ENCODE data around the gene CLSTN1.
"Not testable (repeated sequence)": the region's sequence is repeated elsewhere in the genome, so short reads cannot be mapped to it uniquely, and the experiment has no call there.

CLSTN1 gene

GRCh38 chr1:9766759-9767442 lies 56.9 kb downstream of the CLSTN1 start:
- no peak for DNase-seq (ENCODE audit: extremely low read depth in 1 of 2, low read depth in 1 of 2)

- DNase-seq (ENCODE audit: extremely low read depth in 1 of 2, low read depth in 1 of 2), result no peak
Measured at GRCh38 chr1:9764550-9764949, 59.2 kb downstream of the CLSTN1 start.

- no peak for DNase-seq (ENCODE audit: extremely low read depth in 1 of 2, low read depth in 1 of 2)
Measured at GRCh38 chr1:9763914-9764313, 59.9 kb downstream of the CLSTN1 start.

GRCh38 chr1:9762446-9762845 lies 61.3 kb downstream of the CLSTN1 start:
- DNase-seq (ENCODE audit: extremely low read depth in 1 of 2, low read depth in 1 of 2), result not testable (repeated sequence)

GRCh38 chr1:9761855-9762254 lies 61.9 kb downstream of the CLSTN1 start:
- DNase-seq (ENCODE audit: extremely low read depth in 1 of 2, low read depth in 1 of 2), result no peak

- no peak for DNase-seq (ENCODE audit: extremely low read depth in 1 of 2, low read depth in 1 of 2)
Measured at GRCh38 chr1:9760824-9761223, 62.9 kb downstream of the CLSTN1 start.

- no peak for DNase-seq (ENCODE audit: extremely low read depth in 1 of 2, low read depth in 1 of 2)
Measured at GRCh38 chr1:9759939-9760338, 63.8 kb downstream of the CLSTN1 start.

GRCh38 chr1:9758559-9759121 lies 65.1 kb downstream of the CLSTN1 start:
- no peak for DNase-seq (ENCODE audit: extremely low read depth in 1 of 2, low read depth in 1 of 2)

- no peak for DNase-seq (ENCODE audit: extremely low read depth in 1 of 2, low read depth in 1 of 2)
Measured at GRCh38 chr1:9755441-9755995, 68.2 kb downstream of the CLSTN1 start.

GRCh38 chr1:9753121-9753531 lies 70.6 kb downstream of the CLSTN1 start:
- DNase-seq (ENCODE audit: extremely low read depth in 1 of 2, low read depth in 1 of 2), result no peak

GRCh38 chr1:9751971-9752370 lies 71.8 kb downstream of the CLSTN1 start:
- DNase-seq (ENCODE audit: extremely low read depth in 1 of 2, low read depth in 1 of 2), result no peak

- DNase-seq (ENCODE audit: extremely low read depth in 1 of 2, low read depth in 1 of 2), result no peak
Measured at GRCh38 chr1:9749361-9749760, 74.4 kb downstream of the CLSTN1 start.

- DNase-seq (ENCODE audit: extremely low read depth in 1 of 2, low read depth in 1 of 2), result not testable (repeated sequence)
Measured at GRCh38 chr1:9748391-9748790, 75.4 kb downstream of the CLSTN1 start.

GRCh38 chr1:9746651-9747050 lies 77.1 kb downstream of the CLSTN1 start:
- DNase-seq (ENCODE audit: extremely low read depth in 1 of 2, low read depth in 1 of 2), result no peak

- no peak for DNase-seq (ENCODE audit: extremely low read depth in 1 of 2, low read depth in 1 of 2)
Measured at GRCh38 chr1:9746211-9746610, 77.6 kb downstream of the CLSTN1 start.

- no peak for DNase-seq (ENCODE audit: extremely low read depth in 1 of 2, low read depth in 1 of 2)
Measured at GRCh38 chr1:9744106-9744799, 79.5 kb downstream of the CLSTN1 start.

- no peak for DNase-seq (ENCODE audit: extremely low read depth in 1 of 2, low read depth in 1 of 2)
Measured at GRCh38 chr1:9737671-9738070, 86.1 kb downstream of the CLSTN1 start.

- no peak for DNase-seq (ENCODE audit: extremely low read depth in 1 of 2, low read depth in 1 of 2)
Measured at GRCh38 chr1:9737057-9737456, 86.7 kb downstream of the CLSTN1 start.

GRCh38 chr1:9736241-9736640 lies 87.5 kb downstream of the CLSTN1 start:
- DNase-seq (ENCODE audit: extremely low read depth in 1 of 2, low read depth in 1 of 2), result no peak

GRCh38 chr1:9735800-9736199 lies 88.0 kb downstream of the CLSTN1 start:
- DNase-seq (ENCODE audit: extremely low read depth in 1 of 2, low read depth in 1 of 2), result no peak

- DNase-seq (ENCODE audit: extremely low read depth in 1 of 2, low read depth in 1 of 2), result no peak
Measured at GRCh38 chr1:9733160-9733789, 90.5 kb downstream of the CLSTN1 start.
